OCI-LY1 (cell line): ENCODE data around the gene ELP2.

ENCODE experiments used
- CTCF ChIP-seq: fragments of 200-600 bp; sonication (generic), shearing (Covaris generic); IDR thresholded peaks from 2 replicates; pipeline ENCODE4 v1.5.1; 2017; ENCODE audit warnings: mild to moderate bottlenecking, antibody characterized with exemption, low read length, moderate library complexity, mixed read lengths
- EZH2 ChIP-seq: fragments of 200-600 bp; sonication (generic), shearing (Covaris generic); IDR thresholded peaks from 2 replicates; pipeline ENCODE4 v1.8.0; 2017; ENCODE audit warnings: borderline replicate concordance, mixed run types, mild to moderate bottlenecking, antibody characterized with exemption, low read length, moderate library complexity, mixed read lengths

DNA sequence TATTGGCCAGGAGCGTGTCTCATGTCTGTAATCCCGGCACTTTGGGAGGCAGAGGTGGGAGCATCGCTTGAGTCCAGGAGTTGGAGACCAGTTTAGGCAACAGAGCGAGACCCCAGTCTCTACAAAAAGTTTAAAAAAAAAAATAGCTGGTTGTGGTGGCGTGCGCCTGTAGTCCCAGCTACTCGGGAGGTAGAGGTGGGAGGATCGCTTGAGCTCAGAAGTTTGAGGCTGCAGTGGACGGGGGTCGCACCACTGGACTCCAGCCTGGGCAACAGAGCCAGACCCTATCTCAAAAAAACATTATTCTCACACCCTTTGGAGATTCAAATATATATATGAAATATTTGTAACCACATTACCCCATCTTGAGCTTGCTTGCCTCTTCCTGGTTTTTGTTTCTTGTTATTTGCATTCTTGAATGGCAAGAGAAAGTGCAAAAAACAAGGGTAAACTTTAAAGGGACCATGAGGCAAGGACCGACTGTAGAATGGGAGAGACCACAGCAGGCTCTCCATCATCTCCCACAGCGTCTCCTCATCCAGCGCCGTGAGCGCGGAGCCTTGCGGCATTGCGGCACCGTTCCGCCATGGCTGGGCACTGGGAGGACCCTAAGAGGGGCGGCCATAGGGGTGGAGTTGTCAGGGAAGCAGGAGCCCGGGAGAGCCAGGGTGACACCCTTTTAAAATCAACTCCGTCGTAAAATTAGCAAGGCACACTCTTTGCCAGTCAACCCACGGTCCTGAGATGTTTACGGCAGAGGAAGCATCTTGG is 1.4 kb downstream of the ELP2 start:
- TF ChIP-seq CTCF = no peak
- no peak for TF ChIP-seq EZH2
